Bronchial smooth muscle cell (primary cell): ENCODE data around the gene ARID4A. TPM values are rescaled to one million over a fixed set of nuclear protein-coding genes. Genes with fewer than 3 reads are reported as not detected.

Experiments
- total RNA-seq: library from RNA; depleted of rRNA; stranded (reverse); fragments of >200 nt; gene quantifications from 2 replicates; pipeline ENCODE4 v1.2.1, GENCODE V29; 2014

Gene ARID4A
- total RNA-seq = 9.9 and 10.6 TPM in 2 replicates

GRCh38 chr14:58298477-58299400, at the start of gene ARID4A:
Gene ARID4A (plus strand): TSS chr14:58298555. CDS start chr14:58299855, 1,300 bp downstream.

GRCh38 chr14:58395812-58396788, 97.7 kb downstream of the ARID4A start, which contains the start of gene TOMM20L:
Gene TOMM20L (plus strand): TSS chr14:58395930. CDS start chr14:58395958, 28 bp downstream.

Other genes with a start within 250 kb of the ARID4A start
- gene ARMH4, start 146.3 kb upstream of the ARID4A start, total RNA-seq = 2.8 and 3.0 TPM in 2 replicates
- gene ACTR10, start 98.4 kb upstream of the ARID4A start, total RNA-seq = 39.4 and 43.4 TPM in 2 replicates
- 41.0 and 60.2 TPM in 2 replicates for gene PSMA3, start 53.7 kb upstream of the ARID4A start, total RNA-seq
- gene TOMM20L, start 97.4 kb downstream of the ARID4A start, total RNA-seq = not detected in 2 replicates
- 11.4 and 16.5 TPM in 2 replicates for gene TIMM9, start 129.0 kb downstream of the ARID4A start, total RNA-seq
- gene KIAA0586, start 129.2 kb downstream of the ARID4A start, total RNA-seq = 10.8 and 11.0 TPM in 2 replicates